ENCODE measurements around the gene SMOC1. TPM values are rescaled to one million over a fixed set of nuclear protein-coding genes. Genes with fewer than 3 reads are reported as not detected.
"Not testable (repeated sequence)": the region's sequence is repeated elsewhere in the genome, so short reads cannot be mapped to it uniquely, and the experiment has no call there.

Gene SMOC1
- total RNA-seq, 1 experiment from 2014 or later: 24.1 TPM

DNA sequence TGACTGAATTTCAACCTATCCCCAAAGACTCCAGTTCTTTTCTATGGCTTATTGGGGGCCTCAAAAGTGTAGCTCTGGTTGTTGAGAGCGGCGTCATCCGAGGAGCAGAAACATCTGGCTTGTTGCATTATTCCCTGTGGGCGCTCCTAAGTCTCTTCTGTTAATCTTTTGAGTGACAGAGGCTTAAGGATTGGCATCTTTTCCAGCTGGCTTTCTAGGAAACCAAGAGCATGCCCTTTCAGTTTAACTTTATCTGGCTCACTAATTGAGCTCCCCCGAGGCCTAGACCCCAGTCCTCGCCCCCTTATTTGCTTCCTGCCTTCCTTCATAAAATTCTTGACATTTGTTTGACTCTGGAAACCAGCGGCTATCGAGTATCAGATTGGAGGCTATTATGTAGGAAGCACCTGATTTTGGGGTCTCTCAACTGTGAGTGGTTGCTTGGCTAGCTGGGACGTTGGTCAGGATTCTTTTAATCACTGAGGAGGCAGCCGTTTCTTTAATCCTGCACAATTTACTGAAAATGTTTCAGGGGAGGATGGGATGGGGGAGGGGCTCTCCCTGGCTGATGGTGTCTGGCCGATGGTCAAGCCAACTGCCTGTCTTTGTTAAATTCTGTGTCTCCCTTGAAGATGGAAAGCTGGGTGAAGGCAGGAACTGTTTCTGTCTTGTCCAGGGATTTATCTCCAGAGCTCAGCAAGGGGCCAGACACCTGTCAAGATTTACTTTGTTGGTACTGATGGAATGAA lies 3.1 kb downstream of the SMOC1 start:
- DNase-seq: no peak
- H3K4me3 ChIP-seq: no peak overlapping the region
- H3K36me3 ChIP-seq: no peaks in the 10 kb centered on the region
- no peaks in the 10 kb centered on the region for H3K9me3 ChIP-seq
- no peaks in the 10 kb centered on the region for H3K27me3 ChIP-seq

DNA sequence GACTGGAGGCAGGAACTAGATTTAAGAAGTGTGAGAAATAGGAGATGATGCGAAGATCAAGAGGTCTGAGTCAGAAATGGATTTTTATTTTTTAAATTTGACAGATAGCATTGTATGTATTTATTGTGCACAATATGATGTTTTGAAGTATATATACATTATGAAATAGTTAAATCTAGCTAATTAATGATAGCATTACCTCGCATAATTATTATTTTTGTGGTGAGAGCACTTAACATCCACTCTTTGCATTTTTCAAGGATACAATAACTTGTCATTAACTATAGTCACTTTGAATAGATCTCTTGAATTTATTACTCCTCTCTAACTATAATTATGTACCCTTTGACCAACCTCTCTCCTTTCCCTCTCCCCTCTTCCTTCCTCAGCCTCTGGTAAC lies 3.7 kb downstream of the SMOC1 start:
- no peak overlapping the region for H3K4me3 ChIP-seq
- no peak for DNase-seq
- no peaks in the 10 kb centered on the region for H3K9me3 ChIP-seq
- H3K27me3 ChIP-seq: no peaks in the 10 kb centered on the region
- H3K36me3 ChIP-seq: no peaks in the 10 kb centered on the region

DNA sequence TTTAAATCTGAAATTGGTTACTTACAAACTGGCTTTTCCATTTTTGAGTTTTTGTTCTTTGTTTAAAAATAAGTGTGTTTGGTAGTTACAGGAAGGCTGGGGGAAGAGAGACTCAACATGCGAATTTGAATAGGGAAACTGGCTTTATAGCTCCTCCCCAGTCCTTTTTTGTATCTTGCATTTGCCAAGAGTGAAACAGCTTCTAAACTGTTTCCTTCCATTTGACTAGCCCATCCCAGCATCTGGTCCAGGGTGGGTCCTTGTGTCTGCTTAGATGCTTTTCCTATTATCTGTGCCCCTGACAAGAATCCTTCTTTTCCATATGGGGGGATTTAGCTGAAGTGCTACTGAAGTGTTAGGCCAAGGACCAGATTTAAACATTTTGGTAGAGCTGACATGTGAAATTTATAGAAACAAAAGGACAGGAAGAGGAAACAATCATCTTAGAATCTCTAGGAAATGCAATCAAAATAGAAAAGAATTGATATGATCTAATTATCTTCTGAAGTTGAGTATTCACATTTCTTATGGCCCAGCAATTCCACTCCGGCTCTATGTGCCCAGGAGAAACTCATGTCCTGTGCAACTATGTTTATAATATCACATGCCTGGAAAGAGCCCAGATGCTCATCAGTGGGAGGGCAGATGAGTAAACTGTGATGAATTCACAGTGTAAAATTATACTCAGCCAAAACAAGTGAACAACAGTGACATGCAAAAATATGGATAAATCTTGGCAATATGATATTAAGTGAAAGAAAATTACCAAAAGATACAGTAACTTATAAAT lies 7.4 kb downstream of the SMOC1 start:
- H3K4me3 ChIP-seq: no peak overlapping the region
- H3K36me3 ChIP-seq: no peaks in the 10 kb centered on the region
- DNase-seq: peak; percentile 65
- no peaks in the 10 kb centered on the region for H3K9me3 ChIP-seq
- no peaks in the 10 kb centered on the region for H3K27me3 ChIP-seq

DNA sequence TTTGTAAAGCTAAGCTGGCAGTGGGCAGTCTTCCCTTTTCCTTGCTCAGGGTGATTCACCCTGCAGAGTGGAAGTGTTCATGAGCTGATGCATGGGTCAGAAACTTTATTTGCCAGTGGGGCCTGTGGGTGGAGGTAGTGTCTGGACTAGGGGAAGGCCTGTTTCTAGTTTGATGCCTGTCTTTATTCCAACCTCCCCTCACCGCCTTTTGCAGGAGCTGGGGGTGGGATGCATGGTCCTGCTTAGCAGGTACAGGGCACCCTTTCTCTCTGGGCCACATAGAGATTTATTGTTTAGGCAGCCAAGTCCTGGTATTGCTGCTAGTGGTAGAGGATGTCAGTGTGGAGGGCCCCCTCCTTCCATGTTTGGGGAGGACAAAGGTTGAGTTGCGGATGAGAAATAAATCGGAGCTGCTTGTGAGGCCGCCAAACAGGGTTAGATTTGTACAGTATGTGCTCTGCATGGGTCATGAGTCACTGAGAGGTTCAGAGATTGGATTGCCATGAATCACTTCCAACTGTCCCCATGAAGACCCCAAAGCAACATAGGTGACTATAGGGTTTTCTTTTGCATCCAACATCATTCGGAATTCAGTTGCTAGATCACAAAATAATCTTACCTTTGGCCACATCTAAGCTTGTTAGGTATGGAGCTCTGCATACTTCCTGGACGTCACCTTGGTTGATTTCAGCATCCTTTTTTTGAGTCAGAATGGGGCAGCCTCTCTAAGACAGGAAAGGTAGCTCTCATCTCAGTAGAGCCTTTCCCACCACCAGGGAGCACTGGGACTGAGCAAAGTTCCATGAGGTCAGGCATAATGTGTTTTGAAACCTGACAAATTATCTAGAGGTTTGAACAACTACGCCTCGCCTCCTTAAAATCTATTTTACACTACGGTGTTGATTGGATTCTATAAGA lies 8.8 kb downstream of the SMOC1 start:
- Histone ChIP-seq H3K4me3 (no peak overlapping the region), H3K36me3 (no peaks in the 10 kb centered on the region), H3K27me3 (no peaks in the 10 kb centered on the region), H3K9me3 (no peaks in the 10 kb centered on the region)
- DNase-seq: peak; percentile 77

DNA sequence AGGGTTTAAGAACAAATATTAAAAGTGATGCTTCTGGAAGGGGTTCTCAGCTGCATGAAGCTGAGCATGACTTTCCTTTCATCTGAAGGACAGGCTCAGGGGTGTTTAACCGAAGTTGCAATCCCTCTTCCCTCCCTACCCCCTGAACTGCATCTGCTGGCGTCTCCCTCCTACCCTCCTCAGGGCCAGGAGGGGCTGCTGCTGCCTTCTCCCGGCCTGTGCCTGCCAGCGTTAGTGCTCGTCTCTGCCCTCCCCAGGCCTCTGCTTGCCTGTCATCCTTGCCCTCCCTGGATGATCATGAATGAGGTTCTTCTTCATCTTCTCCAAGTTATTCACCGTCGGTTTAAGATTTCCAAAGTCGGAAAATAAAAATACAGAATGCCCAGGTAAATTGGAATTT lies 12.2 kb downstream of the SMOC1 start:
- no peak overlapping the region for H3K4me3 ChIP-seq
- H3K27me3 ChIP-seq: no peaks in the 10 kb centered on the region
- no peak for DNase-seq

DNA sequence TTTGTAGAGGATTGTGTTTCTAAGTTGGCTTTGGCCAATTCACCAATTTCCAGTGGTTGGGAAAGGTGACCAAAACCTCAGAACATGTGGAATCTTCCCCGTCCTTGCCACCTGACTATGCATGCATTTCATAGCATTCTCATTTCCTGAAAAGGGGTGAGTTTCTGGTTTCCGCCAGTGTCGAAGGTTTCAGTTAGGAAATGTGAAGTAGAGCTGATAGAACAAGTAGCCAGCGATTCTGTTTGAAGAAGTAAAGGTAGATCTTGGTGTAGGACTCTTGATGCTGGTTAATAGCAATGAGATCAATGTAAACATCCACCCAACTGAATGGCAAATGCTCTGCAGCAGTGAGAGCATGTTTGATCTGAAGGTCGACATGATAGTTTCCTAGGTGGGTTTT lies 15.9 kb downstream of the SMOC1 start:
- DNase-seq: no peak
- no peaks in the 10 kb centered on the region; the same call in none of the 2 replicates for H3K9me3 ChIP-seq
- H3K4me3 ChIP-seq: no peak overlapping the region
- no peaks in the 10 kb centered on the region for H3K27me3 ChIP-seq
- no peaks in the 10 kb centered on the region for H3K36me3 ChIP-seq

More for the DNA sequence above, 12.2 kb downstream of the SMOC1 start:
- Histone ChIP-seq H3K36me3 (no peaks in the 10 kb centered on the region), H3K9me3 (no peaks in the 10 kb centered on the region; the same call in 1 of the 2 replicates)

DNA sequence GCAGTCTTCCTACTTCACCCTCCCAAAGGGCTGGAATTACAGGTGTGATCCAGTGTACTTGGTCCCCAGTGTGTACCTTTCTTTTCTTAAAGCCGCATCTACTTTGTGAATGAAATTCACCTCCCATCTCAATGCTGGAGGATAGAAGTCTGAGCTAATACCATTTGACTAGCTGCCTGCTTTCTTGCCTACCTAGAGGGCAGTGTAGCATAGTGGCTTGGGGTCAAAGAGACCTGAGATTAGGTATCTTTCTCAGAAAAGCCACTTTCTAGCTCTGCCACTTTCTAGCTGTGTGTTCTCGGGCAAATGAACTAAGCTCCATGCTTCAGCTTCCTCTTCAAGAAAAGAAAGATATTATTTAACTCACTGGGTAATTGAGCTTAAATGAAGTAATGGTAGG lies 16.9 kb downstream of the SMOC1 start:
- no peaks in the 10 kb centered on the region for H3K36me3 ChIP-seq
- H3K27me3 ChIP-seq: no peaks in the 10 kb centered on the region
- no peak for DNase-seq
- no peaks in the 10 kb centered on the region; the same call in none of the 2 replicates for H3K9me3 ChIP-seq
- no peak overlapping the region for H3K4me3 ChIP-seq

DNA sequence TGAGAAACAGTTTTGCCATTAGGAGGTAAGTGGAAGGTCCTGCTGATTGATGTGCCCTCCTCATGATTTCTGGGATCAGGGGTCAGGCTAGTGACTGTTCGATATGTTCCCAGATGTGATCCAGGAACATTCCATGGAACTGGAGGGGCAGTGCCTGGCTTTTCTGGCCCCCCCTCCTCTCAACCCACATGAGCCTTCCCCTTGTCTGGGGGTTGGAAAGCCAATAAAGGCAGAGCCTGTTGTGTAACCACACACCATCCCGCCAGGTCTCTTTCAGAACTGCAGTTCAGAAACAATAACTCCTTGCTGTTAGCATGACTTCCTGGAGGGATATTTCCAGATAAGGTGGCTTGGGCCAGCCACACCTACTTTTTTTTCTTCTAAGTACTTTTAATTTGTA lies 17.8 kb downstream of the SMOC1 start:
- no peaks in the 10 kb centered on the region for H3K36me3 ChIP-seq
- DNase-seq: no peak
- H3K4me3 ChIP-seq: no peak overlapping the region
- no peaks in the 10 kb centered on the region for H3K27me3 ChIP-seq
- no peaks in the 10 kb centered on the region; the same call in none of the 2 replicates for H3K9me3 ChIP-seq

DNA sequence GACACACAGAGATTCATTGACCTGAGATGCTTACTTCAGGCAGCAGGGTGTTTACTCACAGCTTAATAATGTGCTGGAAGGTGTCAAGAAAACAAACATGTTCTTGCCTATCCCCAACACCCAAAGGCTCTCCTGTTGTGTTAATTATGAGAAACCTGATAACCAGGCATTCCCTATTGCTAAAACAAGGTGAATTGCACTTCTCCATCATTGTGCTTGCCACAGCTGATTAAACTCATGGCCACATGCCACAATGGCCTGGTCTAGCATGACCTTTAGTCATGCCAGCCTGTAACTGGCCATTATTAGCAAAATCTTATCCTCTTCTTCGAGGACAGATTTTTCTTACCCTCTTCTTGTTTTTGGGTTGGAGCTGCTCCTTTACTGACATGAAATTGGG lies 21.4 kb downstream of the SMOC1 start:
- no peaks in the 10 kb centered on the region for H3K27me3 ChIP-seq
- DNase-seq: no peak
- H3K36me3 ChIP-seq: no peaks in the 10 kb centered on the region
- H3K9me3 ChIP-seq: no peaks in the 10 kb centered on the region; the same call in none of the 2 replicates
- H3K4me3 ChIP-seq: no peak overlapping the region

DNA sequence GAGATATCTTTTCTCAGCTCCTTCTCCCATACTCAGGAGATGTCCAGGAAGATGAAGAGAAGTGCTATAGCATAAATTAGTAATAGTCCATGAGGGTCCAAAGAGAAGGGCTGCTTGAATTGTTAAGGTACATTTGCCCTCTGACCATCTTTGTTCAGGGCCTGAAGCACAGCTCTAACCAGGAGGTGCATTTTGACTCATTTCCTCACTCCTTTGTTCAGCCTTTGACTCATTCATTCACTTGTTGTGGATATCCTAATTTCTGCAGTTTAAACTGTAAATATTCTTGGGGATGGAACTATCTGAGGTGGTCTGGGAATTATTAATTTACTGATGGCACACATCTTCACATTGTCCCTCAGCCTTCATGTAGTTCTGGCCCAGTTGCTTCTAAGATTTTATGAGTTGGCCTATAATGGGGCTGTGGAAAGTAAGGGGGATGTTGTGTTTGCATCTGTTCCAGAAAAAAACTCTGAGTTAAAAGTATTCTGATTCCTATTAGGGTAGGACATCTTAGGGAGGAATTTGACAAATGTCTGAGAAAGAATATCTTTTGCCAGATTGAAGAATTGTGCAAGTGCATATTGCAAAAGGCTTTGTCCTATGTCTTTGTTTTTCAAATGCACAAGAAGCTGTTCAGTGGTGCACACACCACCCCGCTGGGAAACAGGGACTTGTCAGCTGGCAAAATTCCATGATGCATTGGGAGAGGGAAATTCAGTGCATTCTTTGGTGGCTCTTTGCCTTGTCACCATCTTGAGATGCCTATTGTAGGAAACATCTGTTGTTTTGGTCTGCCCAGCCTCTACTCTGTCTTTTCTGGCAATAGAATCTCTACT lies 22.1 kb downstream of the SMOC1 start:
- Histone ChIP-seq H3K4me3 (no peak overlapping the region), H3K9me3 (no peaks in the 10 kb centered on the region; the same call in 1 of the 2 replicates), H3K27me3 (no peaks in the 10 kb centered on the region), H3K36me3 (no peaks in the 10 kb centered on the region)
- DNase-seq: no peak

DNA sequence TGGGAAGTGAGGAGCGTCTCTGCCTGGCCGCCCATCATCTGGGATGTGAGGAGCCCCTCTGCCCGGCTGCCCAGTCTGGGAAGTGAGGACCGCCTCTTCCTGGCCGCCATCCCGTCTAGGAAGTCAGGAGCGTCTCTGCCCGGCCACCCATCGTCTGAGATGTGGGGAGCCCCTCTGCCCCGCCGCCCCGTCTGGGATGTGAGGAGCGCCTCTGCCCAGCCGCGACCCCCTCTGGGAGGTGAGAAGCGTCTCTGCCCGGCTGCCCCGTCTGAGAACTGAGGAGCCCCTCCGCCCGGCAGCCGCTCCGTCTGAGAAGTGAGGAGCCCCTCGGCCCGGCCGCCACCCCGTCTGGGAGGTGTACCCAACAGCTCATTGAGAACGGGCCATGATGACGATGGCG lies 23.8 kb downstream of the SMOC1 start:
- H3K9me3 ChIP-seq, H3K27me3 ChIP-seq, DNase-seq, H3K4me3 ChIP-seq, H3K36me3 ChIP-seq: not testable (repeated sequence)

DNA sequence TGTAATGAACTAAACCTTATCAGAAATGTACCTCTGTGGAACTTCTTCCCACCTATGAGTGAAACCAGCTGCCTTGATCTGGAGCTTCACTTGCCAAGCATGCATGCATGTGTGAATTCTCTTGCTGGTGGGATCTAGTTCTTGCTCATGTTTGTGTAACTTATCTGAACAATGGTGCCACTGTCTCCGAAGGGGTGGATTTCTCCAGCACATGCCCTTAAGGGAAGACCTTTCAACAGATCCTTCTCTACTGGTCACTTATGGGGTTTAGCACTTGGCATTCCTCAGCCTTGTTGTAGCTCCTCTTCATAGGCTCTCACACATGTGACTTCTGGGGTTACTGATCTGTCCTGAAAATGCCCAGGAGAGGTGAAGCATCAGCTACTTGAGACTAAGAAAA lies 25.0 kb downstream of the SMOC1 start:
- Histone ChIP-seq H3K36me3 (no peaks in the 10 kb centered on the region), H3K4me3 (no peak overlapping the region), H3K27me3 (no peaks in the 10 kb centered on the region), H3K9me3 (no peaks in the 10 kb centered on the region)
- DNase-seq: no peak

DNA sequence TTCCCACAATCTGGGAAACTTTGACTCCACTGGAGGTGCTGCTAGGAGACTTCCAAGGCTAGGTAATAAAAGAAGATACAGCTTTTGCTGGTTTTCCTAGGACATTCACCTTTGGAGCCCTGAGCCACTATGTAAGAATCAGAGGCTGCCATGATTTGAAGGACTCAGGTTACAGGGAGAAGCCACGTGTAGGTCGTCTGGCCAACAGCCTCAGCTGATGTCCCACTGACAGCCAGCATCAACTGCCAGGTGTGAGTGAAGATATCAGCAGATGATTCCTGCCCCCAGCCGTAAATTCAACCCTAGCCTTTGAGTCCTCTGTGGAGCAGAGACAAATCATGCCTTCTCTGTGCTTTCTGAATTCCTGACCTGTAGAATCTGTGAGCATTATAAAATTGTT lies 27.0 kb downstream of the SMOC1 start:
- DNase-seq: no peak
- no peak overlapping the region for H3K4me3 ChIP-seq

DNA sequence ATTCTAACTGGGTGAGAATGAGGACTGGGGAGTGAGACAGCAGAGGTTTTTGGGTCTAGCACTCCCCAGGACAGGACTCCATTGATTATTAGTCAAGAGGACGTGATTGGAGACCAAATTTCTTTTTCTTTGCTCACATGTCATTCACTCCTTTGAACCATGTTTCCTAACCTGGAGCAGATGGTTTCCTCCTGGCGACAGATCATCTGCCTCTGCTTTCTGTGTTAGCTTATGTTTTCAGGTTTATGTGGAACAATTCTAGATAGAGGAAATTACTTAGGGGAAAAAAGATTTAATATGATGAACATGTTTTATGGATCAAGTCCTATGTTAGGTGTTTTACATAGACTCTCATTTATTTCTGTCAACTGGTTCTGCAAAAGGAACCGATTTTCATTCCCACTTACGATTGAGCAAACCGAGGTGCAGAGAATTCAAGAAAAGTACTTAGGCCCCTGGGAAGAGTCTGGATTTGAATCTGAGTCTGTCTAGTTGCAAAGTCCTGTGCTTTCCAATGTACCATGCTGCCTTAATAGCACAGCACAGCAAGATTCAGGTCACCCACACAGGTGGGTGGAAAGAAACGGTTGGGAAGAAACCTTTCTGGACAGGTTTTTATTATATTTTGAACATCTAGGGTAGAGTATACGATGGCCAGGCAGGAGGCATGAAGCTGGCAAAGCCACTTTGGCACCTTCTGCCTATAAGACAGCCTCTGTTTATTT lies 30.8 kb downstream of the SMOC1 start:
- Histone ChIP-seq H3K9me3 (no peaks in the 10 kb centered on the region), H3K4me3 (no peak overlapping the region)
- no peak for DNase-seq

More for the DNA sequence above, 27.0 kb downstream of the SMOC1 start:
- no peaks in the 10 kb centered on the region for H3K27me3 ChIP-seq
- no peaks in the 10 kb centered on the region for H3K9me3 ChIP-seq
- no peaks in the 10 kb centered on the region for H3K36me3 ChIP-seq

DNA sequence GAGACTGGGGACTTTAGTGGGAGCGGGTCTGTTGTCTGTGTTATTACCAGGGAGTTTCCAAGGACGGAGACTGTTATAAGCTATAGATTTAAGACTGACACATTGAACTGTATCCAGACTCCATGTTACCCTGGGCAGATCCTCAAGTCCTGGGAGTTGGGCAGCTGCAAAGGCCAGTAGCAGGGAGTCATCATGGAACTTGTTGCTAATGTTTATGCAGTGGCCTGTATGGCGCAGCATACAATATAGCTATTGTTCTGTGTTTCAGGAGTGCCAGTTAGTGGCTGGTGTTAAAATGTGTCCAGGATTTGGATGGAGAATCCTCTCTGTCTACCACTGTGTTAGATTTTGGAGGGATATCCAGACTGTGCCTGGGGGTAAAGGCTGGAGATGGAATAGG lies 31.7 kb downstream of the SMOC1 start:
- H3K9me3 ChIP-seq: no peaks in the 10 kb centered on the region
- H3K27me3 ChIP-seq: no peaks in the 10 kb centered on the region
- no peak for DNase-seq
- H3K36me3 ChIP-seq: no peaks in the 10 kb centered on the region
- no peak overlapping the region for H3K4me3 ChIP-seq

More for the DNA sequence above, 30.8 kb downstream of the SMOC1 start:
- Histone ChIP-seq H3K27me3 (no peaks in the 10 kb centered on the region), H3K36me3 (no peaks in the 10 kb centered on the region)

Data from MG63 (cell line).